Measurements from ENCODE around the gene BPIFB6.

BPIFB6 gene

GRCh38 chr20:33064572-33065287 is 33.3 kb downstream of the BPIFB6 start:
- no peak for DNase-seq

- no peak for DNase-seq
Measured at GRCh38 chr20:33065785-33066184, 34.3 kb downstream of the BPIFB6 start.

GRCh38 chr20:33067806-33068205 is 36.4 kb downstream of the BPIFB6 start:
- no peak for DNase-seq

GRCh38 chr20:33068251-33068939 is 36.9 kb downstream of the BPIFB6 start:
- no peak for DNase-seq

- no peak for DNase-seq
Measured at GRCh38 chr20:33069673-33070072, 38.2 kb downstream of the BPIFB6 start.

GRCh38 chr20:33070111-33071053 is 38.9 kb downstream of the BPIFB6 start:
- DNase-seq, result no peak

GRCh38 chr20:33071198-33071597 is 39.8 kb downstream of the BPIFB6 start:
- no peak for DNase-seq

- no peak for DNase-seq
Measured at GRCh38 chr20:33072362-33072761, 40.9 kb downstream of the BPIFB6 start.

GRCh38 chr20:33072813-33073212 is 41.4 kb downstream of the BPIFB6 start:
- DNase-seq, result no peak

- no peak for DNase-seq
Measured at GRCh38 chr20:33074675-33075074, 43.2 kb downstream of the BPIFB6 start.

GRCh38 chr20:33075281-33075680 is 43.8 kb downstream of the BPIFB6 start:
- no peak for DNase-seq

GRCh38 chr20:33076662-33077372 is 45.4 kb downstream of the BPIFB6 start:
- no peak for DNase-seq

GRCh38 chr20:33079259-33079658 is 47.8 kb downstream of the BPIFB6 start, which contains the start of gene BPIFB4:
Gene BPIFB4 (plus strand): TSS chr20:33079643. CDS start chr20:33081527, 1,884 bp downstream.
- DNase-seq, result no peak

- DNase-seq, result no peak
Measured at GRCh38 chr20:33081411-33082154, 50.1 kb downstream of the BPIFB6 start.

- DNase-seq, result no peak
Measured at GRCh38 chr20:33082546-33082945, 51.1 kb downstream of the BPIFB6 start.

- DNase-seq, result no peak
Measured at GRCh38 chr20:33083544-33084340, 52.3 kb downstream of the BPIFB6 start.

- no peak for DNase-seq
Measured at GRCh38 chr20:33084722-33085121, 53.3 kb downstream of the BPIFB6 start.

- DNase-seq, result no peak
Measured at GRCh38 chr20:33086052-33086722, 54.7 kb downstream of the BPIFB6 start.

GRCh38 chr20:33091147-33091546 is 59.7 kb downstream of the BPIFB6 start:
- no peak for DNase-seq

GRCh38 chr20:33091693-33092092 is 60.2 kb downstream of the BPIFB6 start:
- no peak for DNase-seq

All from activated CD4-positive, alpha-beta T cell treated with anti-CD3 and anti-CD28 coated beads, Interleukin-2, amount 50 U/mL, for 1 hour (primary cell).